NCI-H1436 treated with DMSO at 0.1 percent for 48 hours (cell line): ENCODE results near the gene RBFOX1.
A peak's percentile ranks its signal among the peaks of the same experiment; 100 is the strongest.

Experiments used
- DNase-seq: peaks from one replicate; lab custom pipeline; 2025; lab: John Stamatoyannopoulos, UW

Gene RBFOX1

GRCh38 chr16:7420843-7421242 lies 88.2 kb downstream of the RBFOX1 start:
- DNase-seq, result no peak

- no peak for DNase-seq
These were observed 88.9 kb downstream of the RBFOX1 start for GRCh38 chr16:7421578-7421977.

- DNase-seq, result no peak
These were observed 89.6 kb downstream of the RBFOX1 start for GRCh38 chr16:7422036-7422888.

GRCh38 chr16:7423434-7424044 lies 90.9 kb downstream of the RBFOX1 start:
- no peak for DNase-seq

GRCh38 chr16:7426161-7426560 lies 93.5 kb downstream of the RBFOX1 start:
- DNase-seq, result peak; percentile 23

- DNase-seq, result no peak
These were observed 99.1 kb downstream of the RBFOX1 start for GRCh38 chr16:7431723-7432122.

GRCh38 chr16:7436306-7436705 lies 103.7 kb downstream of the RBFOX1 start:
- DNase-seq, result no peak

GRCh38 chr16:7437135-7437804 lies 104.6 kb downstream of the RBFOX1 start:
- no peak for DNase-seq

GRCh38 chr16:7437843-7438242 lies 105.2 kb downstream of the RBFOX1 start:
- no peak for DNase-seq

- DNase-seq, result no peak
These were observed 106.0 kb downstream of the RBFOX1 start for GRCh38 chr16:7438601-7439000.

- no peak for DNase-seq
These were observed 106.9 kb downstream of the RBFOX1 start for GRCh38 chr16:7439518-7439917.

GRCh38 chr16:7440886-7441400 lies 108.3 kb downstream of the RBFOX1 start:
- DNase-seq, result no peak

- DNase-seq, result no peak
These were observed 109.4 kb downstream of the RBFOX1 start for GRCh38 chr16:7442050-7442449.

- no peak for DNase-seq
These were observed 110.5 kb downstream of the RBFOX1 start for GRCh38 chr16:7443142-7443541.

- no peak for DNase-seq
These were observed 111.2 kb downstream of the RBFOX1 start for GRCh38 chr16:7443648-7444365.

- no peak for DNase-seq
These were observed 116.7 kb downstream of the RBFOX1 start for GRCh38 chr16:7449306-7449705.

GRCh38 chr16:7449808-7450207 lies 117.2 kb downstream of the RBFOX1 start:
- no peak for DNase-seq

GRCh38 chr16:7450440-7450839 lies 117.8 kb downstream of the RBFOX1 start:
- DNase-seq, result no peak

- no peak for DNase-seq
These were observed 119.4 kb downstream of the RBFOX1 start for GRCh38 chr16:7452090-7452489.

- DNase-seq, result peak; percentile 16
These were observed 123.6 kb downstream of the RBFOX1 start for GRCh38 chr16:7456211-7456610.

- no peak for DNase-seq
These were observed 125.5 kb downstream of the RBFOX1 start for GRCh38 chr16:7458144-7458543.

- no peak for DNase-seq
These were observed 137.7 kb downstream of the RBFOX1 start for GRCh38 chr16:7470344-7470743.
